ENCODE measurements around the gene SMAD3. TPM values are rescaled to one million over a fixed set of nuclear protein-coding genes. Genes with fewer than 3 reads are reported as not detected.
A peak's percentile ranks its signal among the peaks of the same experiment; 100 is the strongest.

SMAD3 gene
- total RNA-seq, 1 experiment from 2014 or later: 89.2 TPM

- RAD21 ChIA-PET (ENCODE audit: low non-redundant PET in 1 of 2, low total read pairs in 2 of 2, uncharacterized antibody in 2 of 2, unreplicated experiment in 2 of 2): no interaction called here
Observed at GRCh38 chr15:67145710-67146109, 80.3 kb downstream of the SMAD3 start.

GRCh38 chr15:67146234-67146633 lies 80.8 kb downstream of the SMAD3 start:
- RAD21 ChIA-PET (ENCODE audit: low non-redundant PET in 1 of 2, low total read pairs in 2 of 2, uncharacterized antibody in 2 of 2, unreplicated experiment in 2 of 2): interaction anchor here in 1 of 2 experiments (0.8 kb wide), 1 partner anchor 41 kb away, joined by 3 read pairs; no protein-coding TSS in a partner anchor
- CTCF ChIA-PET: interaction anchor here (0.8 kb wide), 2 partner anchors 10 to 21 kb away, joined by 3 read pairs; no protein-coding TSS in a partner anchor
- H4K20me1 ChIP-seq (ENCODE audit: insufficient read depth): no peaks in the 10 kb centered on the region
- H3K4me3 ChIP-seq (replicated peaks in 1 of 2; ENCODE audit: low read depth in 1 of 2, low read length in 2 of 2): no peak overlapping the region
- H3K9me3 ChIP-seq (ENCODE audit: control insufficient read depth in 1 of 2, insufficient read depth in 1 of 2, low read depth in 1 of 2, low read length in 2 of 2): no peaks in the 10 kb centered on the region
- H3K27ac ChIP-seq (ENCODE audit: low read depth, low read length): peak overlapping the region; percentile 22; the same call in 1 of the 2 replicates
- H3K27me3 ChIP-seq (ENCODE audit: insufficient read depth, low read length): no peaks in the 10 kb centered on the region
- DNase-seq (ENCODE audit: low read depth, low spot score): no peak
- POLR2A ChIA-PET: interaction anchor here (1.4 to 3.0 kb wide), 2 partner anchors 22 to 29 kb away, joined by 3 to 12 read pairs; no protein-coding TSS in a partner anchor
- intact Hi-C loops (cut with micrococcal nuclease): no loop called here
- H3K9ac ChIP-seq (ENCODE audit: low read length): peak overlapping the region; percentile 71
- TF ChIP-seq ZFX (IDR thresholded peaks at IDR 0.05): no peak
- TF ChIP-seq ZBTB33 (IDR thresholded peaks at IDR 0.05; ENCODE audit: extremely low read depth, insufficient replicate concordance, low read length): no peak
- TF ChIP-seq TCF7L2 (IDR thresholded peaks at IDR 0.05; ENCODE audit: borderline replicate concordance, extremely low read depth, insufficient read depth, insufficient read length): peak; percentile 80
- no peak overlapping the region for H2AFZ ChIP-seq (ENCODE audit: low read depth, low read length, poor library complexity, severe bottlenecking)
- BruUV-seq (replicated peaks): no TSS peak
- peaks cover 89% of the 10 kb centered on the region for H3K79me2 ChIP-seq (ENCODE audit: insufficient read depth, low read length)
- peaks cover 65 to 100% of the 10 kb centered on the region in 2 experiments for H3K4me1 ChIP-seq (ENCODE audit: control insufficient read depth in 1 of 2, insufficient read depth in 2 of 2, low read length in 2 of 2)
- H3K4me2 ChIP-seq (ENCODE audit: low read length): peak overlapping the region; percentile 70
- ATAC-seq: peak; percentile 9; the same call in 1 of the 2 replicates
- H3K36me3 ChIP-seq (ENCODE audit: control insufficient read depth in 1 of 2, insufficient read depth in 2 of 2, low read length in 2 of 2): no peaks in the 10 kb centered on the region
- no peaks in the 10 kb centered on the region for H3K9me2 ChIP-seq (ENCODE audit: insufficient read depth)

More at GRCh38 chr15:67145710-67146109, 80.3 kb downstream of the SMAD3 start:
- intact Hi-C loops (cut with micrococcal nuclease): no loop called here
- Histone ChIP-seq H3K27me3 (ENCODE audit: insufficient read depth, low read length) (no peaks in the 10 kb centered on the region), H3K36me3 (ENCODE audit: control insufficient read depth in 1 of 2, insufficient read depth in 2 of 2, low read length in 2 of 2) (no peaks in the 10 kb centered on the region), H3K4me2 (ENCODE audit: low read length) (peak overlapping the region; percentile 70), H3K4me1 (ENCODE audit: control insufficient read depth in 1 of 2, insufficient read depth in 2 of 2, low read length in 2 of 2) (peaks cover 61 to 100% of the 10 kb centered on the region in 2 experiments), H3K9me3 (ENCODE audit: control insufficient read depth in 1 of 2, insufficient read depth in 1 of 2, low read depth in 1 of 2, low read length in 2 of 2) (no peaks in the 10 kb centered on the region), H3K79me2 (ENCODE audit: insufficient read depth, low read length) (peaks cover 90% of the 10 kb centered on the region), H3K4me3 (replicated peaks in 1 of 2; ENCODE audit: low read depth in 1 of 2, low read length in 2 of 2) (no peak overlapping the region), H3K9ac (ENCODE audit: low read length) (peak overlapping the region; percentile 71), H3K9me2 (ENCODE audit: insufficient read depth) (no peaks in the 10 kb centered on the region), H2AFZ (ENCODE audit: low read depth, low read length, poor library complexity, severe bottlenecking) (no peak overlapping the region), H4K20me1 (ENCODE audit: insufficient read depth) (no peaks in the 10 kb centered on the region), H3K27ac (ENCODE audit: low read depth, low read length) (no peak overlapping the region)
- ChIA-PET CTCF (interaction anchor here (0.8 kb wide), 1 partner anchor 9 kb away, joined by 3 read pairs; no protein-coding TSS in a partner anchor), POLR2A (interaction anchor here (1.4 to 3.0 kb wide), 2 partner anchors 21 to 29 kb away, joined by 3 to 12 read pairs; no protein-coding TSS in a partner anchor)
- no peak for DNase-seq (ENCODE audit: low read depth, low spot score)
- no TSS peak for BruUV-seq (replicated peaks)
- TF ChIP-seq FOSL1 (IDR thresholded peaks at IDR 0.05; ENCODE audit: low read depth) (no peak), POLR2A (IDR thresholded peaks at IDR 0.05; ENCODE audit: borderline replicate concordance, extremely low read depth, insufficient read depth, insufficient read length) (no peak), EZH2 (IDR thresholded peaks at IDR 0.05) (no peak), ZNF274 (IDR thresholded peaks at IDR 0.05; ENCODE audit: low read depth, low read length) (no peak), SP1 (IDR thresholded peaks at IDR 0.05; ENCODE audit: low read depth) (no peak), YY1 (IDR thresholded peaks at IDR 0.05; ENCODE audit: extremely low read depth, insufficient replicate concordance, low read depth, low read length) (no peak), JUND (IDR thresholded peaks at IDR 0.05) (no peak), POLR2AphosphoS5 (IDR thresholded peaks at IDR 0.05; ENCODE audit: low read depth, low read length) (no peak), ATF3 (IDR thresholded peaks at IDR 0.05) (no peak), CBX3 (IDR thresholded peaks at IDR 0.05; ENCODE audit: low read depth) (no peak), ELF1 (IDR thresholded peaks at IDR 0.05; ENCODE audit: borderline replicate concordance, low read depth) (no peak), EGR1 (IDR thresholded peaks at IDR 0.05; ENCODE audit: low read depth) (no peak), CEBPB (IDR thresholded peaks at IDR 0.05; ENCODE audit: low read depth) (no peak)
- ATAC-seq: no peak
